Stimulated activated CD8-positive, alpha-beta memory T cell treated with anti-CD3 and anti-CD28 coated beads, Interleukin-15, amount 100 ng/mL, for 48 hours (primary cell): Measurements from ENCODE around the gene ATP5ME.
"Not testable (repeated sequence)": the region's sequence is repeated elsewhere in the genome, so short reads cannot be mapped to it uniquely, and the experiment has no call there.

ENCODE experiments used
- DNase-seq, 2 donors: peaks; one replicate each; pipeline ENCODE4 v3.0.0-alpha.2; 2020; ENCODE audit warnings: low read depth in 2 of 2

ATP5ME gene, protein sequence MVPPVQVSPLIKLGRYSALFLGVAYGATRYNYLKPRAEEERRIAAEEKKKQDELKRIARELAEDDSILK

DNA sequence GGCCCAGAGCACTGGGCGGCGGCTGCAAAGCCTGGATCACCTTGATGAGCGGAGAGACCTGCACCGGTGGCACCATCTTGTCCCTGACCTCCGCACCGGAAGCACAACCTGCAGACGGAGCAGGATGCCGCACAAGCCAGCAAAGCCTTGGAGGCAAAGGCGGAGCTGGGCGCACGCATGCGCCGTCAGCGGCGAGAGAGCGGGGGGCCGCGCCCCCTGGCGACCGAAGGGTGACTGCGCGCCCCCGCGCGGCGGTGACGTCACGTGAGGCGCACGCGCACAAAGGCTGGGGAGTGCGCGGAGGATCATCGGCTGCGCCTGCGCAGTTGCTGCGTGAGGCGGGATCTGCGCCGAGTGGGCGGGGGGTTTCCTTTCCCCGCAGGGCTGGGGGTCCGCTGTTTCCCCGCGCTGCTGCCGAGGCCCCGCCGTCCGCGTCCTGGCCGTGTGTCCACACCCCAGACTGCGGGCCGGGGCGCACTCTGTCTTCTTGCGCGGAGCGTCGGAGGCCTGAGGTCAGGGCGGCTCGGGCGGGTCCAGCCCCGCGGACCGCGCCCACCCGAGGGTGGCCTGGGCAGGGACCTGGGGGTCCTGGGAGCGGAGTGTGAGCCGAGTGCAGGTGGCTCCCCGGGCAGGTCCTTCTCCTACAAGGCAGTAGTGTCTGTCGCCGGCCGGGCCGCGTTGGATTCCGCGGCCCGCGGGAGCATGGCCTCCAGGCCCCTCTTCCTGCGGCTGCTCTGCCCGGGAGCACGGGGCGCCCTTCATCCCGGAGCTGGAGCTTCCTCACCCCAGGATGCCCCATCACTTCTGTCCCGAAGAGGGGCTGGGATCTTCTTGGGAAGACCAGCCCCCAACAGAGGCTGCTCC, at the start of gene ATP5ME, which contains the start of gene MYL5:
ATP5ME (minus strand) TSS at position 105 of the 864 bp plus-strand sequence; CDS start at position 76, 29 bp downstream.
MYL5 (plus strand) TSS at position 371 of the 864 bp plus-strand sequence. CDS start 3,485 bp downstream, outside the sequence.
- peak; percentile 94 to 95 for DNase-seq

DNA sequence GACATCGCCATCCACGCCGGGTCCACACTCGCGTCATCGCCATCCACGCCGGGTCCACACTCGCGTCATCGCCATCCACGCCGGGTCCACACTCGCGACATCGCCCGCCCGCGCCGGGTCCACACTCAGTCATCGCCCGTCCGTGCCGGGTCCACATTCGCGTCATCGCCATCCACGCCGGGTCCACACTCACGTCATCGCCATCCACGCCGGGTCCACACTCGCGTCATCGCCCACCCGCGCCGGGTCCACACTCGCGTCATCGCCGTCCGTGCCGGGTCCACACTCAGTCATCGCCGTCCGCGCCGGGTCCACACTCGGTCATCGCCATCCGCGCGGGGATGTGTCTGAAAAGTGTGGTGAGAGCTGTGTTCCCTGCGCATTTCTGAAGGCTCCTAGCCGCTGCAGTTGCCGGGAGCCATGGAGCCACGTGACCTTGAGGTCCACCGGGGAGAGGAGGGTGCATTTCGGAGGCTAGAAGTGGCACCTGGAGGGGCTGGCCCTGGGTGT, 48.8 kb upstream of the ATP5ME start:
- DNase-seq, result no peak

DNA sequence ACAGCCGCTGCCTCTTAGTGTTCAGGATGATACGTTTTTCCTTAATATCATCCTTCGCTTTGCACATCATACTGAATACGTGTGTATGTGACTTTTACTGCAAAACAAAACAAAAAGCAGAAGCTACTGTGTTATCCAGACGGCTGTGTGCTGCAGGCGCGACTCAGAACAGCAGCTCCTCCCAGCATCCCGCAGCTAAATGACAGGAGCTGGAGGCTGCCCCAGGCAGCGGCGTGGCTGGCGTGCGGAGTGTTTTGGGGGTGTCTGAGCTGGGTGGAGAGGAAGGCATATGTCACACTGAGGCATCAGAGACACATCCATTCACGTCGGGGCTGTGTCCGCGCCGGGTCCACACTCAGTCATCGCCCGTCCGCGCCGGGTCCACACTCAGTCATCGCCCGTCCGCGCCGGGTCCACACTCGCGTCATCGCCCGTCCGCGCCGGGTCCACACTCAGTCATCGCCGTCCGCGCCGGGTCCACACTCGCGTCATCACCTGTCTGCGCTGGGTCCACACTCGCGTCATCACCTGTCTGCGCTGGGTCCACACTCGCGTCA, 48.2 kb upstream of the ATP5ME start:
- DNase-seq, result no peak

DNA sequence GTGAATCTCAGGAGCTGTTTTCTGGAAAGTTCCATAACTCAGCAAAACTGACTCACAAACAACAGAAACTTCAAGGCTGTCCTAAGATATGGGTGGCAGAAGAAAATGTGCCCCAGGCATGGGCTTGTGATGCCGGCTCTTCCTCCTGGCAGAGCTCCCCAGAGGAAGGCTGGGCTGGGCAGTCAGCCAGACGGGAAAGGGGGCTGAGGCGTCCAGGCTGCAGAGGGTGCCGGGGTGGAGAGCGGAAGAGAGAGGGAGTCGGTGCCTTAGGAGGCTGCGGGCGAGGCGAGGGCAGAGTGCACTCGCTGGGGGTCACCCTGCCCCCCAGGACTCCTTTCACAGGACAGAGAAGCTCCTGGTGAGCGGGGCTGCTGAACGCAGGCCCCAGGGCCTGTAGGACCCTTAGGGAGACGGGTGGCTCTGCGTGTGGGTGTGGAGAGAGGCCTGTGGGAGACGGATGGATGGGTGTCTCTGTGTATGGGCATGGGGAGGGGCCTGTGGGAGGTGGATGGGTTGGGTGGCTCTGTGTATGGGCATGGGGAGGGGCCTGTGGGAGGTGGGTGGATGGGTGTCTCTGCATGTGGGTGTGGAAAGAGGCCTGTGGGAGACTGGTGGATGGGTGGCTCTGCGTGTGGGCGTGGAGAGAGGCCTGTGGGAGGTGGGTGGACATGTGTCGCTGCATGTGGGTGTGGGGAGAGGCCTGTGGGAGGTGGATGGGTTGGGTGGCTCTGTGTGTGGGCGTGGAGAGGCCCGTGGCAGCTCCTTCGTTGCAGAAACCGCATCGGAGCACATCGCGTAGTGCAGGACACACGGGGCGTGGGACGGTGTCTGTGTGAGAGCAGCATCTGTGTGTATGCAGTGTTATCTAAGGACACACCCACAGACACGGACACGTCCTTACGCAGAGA, 47.4 kb upstream of the ATP5ME start:
- DNase-seq, result no peak

DNA sequence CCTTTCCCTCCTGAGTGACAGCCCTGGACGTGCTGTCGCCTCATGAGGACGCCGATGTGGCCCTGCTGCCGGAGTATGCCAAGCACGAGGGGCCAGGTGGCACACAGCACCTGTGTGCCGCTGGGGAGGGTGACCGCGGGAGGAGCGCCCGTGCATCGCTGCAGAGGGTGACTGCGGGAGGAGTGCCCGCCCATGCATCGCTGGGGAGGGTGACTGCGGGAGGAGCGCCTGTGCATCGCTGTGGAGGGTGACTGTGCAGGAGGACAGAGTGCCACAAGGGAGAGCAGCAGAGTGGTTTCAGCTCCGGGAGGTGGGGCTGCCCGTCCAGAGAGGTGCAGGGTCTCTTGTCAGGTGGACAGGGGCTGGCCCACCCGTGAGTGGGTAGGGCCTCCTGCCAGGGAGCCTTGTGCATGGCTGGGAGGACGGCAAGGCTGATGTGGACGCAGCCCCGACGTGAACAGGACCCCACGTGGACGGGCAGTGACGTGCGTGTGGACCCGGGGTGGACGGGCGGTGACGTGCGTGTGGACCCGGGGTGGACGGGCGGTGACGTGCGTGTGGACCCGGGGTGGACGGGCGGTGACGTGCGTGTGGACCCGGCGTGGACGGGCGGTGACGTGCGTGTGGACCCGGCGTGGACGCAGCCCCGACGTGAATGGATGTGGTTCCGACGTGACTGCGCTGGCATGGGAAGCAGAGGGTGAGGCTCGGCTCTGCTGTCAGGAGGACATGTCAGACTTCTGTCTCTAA, 46.2 kb upstream of the ATP5ME start:
- DNase-seq, result no peak

DNA sequence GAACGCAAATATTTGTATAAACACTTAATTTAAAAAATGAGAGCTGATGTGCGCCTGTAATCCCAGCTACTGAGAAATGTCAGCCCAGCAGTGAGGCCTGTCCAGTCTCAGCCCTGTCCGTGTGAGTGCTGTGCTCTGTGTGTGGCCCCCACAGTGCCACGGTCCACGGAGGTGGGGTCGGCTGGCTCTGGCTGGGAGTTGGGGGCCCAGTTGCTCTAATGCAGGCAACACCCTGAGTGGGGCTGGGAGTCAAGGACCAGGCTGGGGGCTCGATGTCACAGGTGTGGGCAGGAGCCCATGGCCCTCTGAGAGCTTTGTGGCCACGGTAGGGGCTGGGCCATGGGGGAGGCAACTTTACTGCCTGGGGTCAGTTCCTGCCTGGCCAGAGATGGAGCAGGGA, 44.4 kb upstream of the ATP5ME start:
- DNase-seq, result no peak

DNA sequence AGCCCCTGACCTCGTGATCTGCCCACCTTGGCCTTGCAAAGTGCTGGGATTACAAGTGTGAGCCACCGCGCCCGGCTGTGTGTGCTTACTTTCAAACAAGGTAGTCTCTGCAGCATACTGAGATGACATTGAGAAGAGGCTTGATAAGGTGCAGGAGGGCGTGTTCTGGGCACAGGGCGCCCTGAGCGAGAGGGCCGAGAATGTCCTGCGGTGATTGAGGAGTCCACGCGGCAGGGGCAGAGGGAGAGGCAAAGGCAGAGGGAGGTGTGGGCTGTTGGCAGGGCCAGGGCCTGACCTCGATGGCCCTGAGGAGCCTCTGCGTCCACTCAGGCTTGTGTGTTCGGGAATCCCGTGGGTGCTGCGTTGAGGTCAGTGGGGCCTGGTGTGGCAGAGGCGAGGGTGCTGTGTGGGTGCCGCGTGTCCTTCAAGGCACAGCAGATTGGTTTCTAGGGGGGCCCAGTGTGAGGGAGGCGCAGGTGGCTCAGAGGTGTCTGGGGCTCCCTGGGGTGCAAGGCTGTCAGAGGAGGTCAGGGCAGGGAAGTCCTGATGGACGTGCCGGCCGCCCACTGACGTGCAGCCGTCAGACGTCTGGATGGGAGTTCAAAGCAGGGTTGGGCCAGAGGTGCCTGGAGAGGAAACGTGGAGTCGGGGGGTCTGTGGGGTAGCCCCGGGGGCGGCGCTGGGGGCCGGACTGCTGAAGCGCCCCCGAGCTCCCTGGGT, 43.7 kb upstream of the ATP5ME start:
- no peak for DNase-seq

DNA sequence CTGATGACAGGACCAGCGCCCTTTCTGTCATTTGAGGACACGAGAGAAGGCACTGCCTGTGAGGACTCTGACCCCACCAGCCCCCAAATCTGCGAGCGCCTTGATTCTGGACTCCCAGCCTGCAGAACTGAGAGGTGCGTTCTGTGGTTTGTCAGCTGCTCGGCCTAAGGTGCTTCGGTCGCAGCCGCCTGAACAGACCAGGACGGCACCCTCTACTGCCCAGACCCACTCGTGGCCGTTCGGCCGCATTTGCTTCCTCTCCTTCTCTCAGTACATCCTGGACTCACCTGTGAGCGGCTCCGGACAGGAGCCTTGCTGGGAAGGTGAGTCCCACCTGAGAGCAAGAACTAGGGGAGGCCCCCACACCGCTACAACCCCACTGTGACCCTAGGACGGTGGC, 40.0 kb upstream of the ATP5ME start:
- DNase-seq, result no peak

DNA sequence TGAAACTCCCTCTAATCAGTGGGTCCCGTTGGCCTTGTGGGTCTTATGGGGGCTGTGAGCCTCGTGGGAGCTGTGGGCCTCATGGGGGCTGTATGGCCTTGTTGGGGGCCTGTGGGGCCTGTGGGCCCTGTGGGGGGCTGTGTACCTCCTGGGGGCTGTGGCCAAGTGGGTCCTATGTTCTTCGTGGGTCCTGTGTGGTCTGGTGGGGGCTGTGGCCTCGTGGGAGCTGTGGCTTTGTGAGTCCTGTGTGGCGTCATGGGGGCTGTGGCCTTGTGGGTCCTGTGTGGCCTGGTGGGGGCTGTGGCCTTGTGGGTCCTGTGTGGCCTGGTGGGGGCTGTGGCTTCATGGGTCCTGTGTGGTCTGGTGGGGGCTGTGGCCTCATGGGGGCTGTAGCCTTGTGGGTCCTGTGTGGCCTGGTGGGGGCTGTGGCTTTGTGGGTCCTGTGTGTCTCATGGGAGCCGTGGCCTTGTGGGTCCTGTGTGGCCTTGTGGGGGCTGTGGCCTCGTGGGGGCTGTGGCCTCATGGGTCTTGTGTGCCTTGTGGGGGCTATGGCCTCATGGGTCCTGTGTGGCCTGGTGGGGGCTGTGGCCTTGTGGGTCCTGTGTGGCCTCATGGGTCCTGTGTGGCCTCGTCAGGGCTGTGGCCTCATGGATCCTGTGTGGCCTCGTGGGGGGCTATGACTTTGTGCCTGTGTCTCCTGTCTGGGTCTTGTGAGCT, 39.0 kb upstream of the ATP5ME start:
- no peak for DNase-seq

DNA sequence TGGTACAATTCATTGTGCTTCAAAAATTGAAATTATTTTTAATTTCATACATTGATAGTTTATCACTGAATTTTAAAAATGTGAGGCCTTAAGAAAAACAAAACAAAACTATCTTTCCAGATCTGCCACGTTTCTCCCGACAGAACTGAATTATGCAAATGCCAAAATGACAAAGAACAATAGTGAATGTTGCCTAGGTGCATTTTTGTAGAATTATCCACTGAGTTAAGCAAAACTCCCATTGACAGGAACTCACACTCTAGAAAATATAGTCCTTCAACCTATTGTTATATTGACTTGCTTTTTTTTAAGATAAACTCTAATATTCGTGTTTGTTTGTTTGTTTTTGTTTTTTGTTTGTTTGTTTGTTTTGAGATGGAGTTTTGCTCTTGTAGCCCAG, 38.0 kb upstream of the ATP5ME start:
- no peak for DNase-seq

DNA sequence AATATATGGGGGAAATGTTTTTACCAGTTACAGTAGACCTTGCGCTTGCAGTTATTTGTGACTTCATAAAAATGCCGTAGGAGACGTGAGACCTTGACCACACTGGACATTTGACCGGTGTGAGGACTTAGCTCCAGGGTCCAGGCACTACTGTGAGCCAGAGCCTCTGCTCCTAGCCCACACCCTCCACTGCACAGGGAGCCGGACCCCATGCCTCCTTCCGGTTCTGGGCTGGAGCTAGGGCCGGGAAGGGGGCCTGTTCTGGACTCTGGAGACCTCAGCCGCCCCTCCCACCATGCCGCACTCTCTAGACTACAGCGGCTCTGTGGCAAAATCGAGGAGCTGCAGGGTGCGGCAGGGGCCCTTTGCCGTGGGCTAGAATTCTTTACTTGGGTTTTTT, 36.8 kb upstream of the ATP5ME start:
- no peak for DNase-seq

DNA sequence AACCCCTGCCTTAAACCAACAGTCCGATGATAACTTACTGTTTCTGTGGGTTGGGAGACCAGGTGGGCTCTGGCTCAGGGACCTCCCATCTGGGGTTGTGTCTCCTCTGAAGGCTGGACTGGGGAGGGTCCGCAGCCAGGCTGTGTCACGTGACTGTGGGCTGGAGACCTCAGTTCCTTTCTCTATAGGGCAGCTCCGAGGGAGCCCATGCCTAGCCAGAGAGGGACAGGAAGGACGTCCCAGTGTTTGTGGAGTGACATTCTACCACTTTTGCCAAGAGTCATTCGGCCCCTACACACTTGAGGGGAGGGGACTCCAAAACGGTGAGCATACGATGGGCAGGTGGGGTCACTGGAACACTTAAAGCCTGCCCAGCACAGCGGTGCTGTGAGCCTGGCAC, 36.0 kb upstream of the ATP5ME start:
- DNase-seq, result no peak

DNA sequence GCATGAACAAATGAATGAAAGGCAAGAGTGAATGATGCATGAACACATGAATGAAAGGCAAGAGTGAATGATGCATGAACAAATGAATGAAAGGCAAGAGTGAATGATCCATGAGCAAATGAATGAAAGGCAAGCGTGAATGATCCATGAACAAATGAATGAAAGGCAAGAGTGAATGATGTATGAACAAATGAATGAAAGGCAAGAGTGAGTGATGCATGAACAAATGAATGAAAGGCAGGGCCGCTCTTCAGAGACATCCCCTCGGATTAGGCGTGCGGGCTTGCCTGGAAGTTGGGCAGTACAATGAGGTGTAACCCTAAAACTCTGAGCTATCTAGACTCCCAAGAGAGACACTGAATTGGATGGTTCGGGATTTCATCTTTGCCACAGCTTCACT, 35.3 kb upstream of the ATP5ME start:
- DNase-seq, result no peak

DNA sequence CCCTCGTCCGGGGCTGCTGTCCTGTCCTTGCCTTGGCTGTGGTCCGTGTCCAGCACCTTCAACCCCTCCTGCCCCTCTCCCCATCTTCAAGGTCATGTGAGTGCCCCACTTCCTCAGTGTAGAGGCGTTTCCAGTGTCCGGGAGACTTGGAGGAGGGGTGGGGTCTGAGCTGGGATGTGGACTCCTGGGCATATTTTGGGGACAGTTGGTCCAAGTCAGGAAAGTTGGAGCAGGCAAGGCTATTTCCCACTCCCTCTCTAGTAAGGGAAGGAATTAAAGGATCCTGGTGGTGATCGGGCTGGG, 34.5 kb upstream of the ATP5ME start:
- DNase-seq, result no peak

DNA sequence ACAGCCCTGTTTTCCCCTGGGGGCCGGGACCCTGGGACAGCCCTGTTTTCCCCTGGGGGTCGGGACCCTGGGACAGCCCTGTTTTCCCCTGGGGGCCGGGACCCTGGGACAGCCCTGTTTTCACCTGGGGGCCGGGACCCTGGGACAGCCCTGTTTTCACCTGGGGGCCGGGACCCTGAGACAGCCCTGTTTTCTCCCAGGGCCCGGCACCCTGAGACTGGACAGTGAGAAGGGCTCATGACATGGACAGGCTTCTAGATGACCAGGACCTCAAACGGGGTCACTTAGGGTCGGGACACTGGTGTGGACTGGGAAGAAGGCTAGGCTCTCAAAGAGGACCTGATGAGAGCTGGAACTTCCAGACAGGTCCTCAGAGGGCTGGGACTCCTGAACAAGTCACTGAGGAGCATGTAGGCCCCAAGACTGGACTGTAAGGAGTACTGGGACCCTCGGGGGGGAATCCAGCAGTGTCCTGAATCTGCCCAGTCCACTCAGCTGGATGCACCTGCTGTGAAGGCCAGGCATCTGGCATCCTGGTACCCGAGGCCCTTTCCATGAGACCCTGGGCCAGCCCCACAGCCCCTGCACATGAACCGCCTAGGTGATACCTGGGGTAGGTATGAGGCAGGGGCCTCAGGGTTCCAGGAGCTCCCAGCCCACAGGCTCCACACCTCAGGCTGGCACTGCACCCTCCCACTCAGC, 34.0 kb upstream of the ATP5ME start:
- DNase-seq, result no peak

DNA sequence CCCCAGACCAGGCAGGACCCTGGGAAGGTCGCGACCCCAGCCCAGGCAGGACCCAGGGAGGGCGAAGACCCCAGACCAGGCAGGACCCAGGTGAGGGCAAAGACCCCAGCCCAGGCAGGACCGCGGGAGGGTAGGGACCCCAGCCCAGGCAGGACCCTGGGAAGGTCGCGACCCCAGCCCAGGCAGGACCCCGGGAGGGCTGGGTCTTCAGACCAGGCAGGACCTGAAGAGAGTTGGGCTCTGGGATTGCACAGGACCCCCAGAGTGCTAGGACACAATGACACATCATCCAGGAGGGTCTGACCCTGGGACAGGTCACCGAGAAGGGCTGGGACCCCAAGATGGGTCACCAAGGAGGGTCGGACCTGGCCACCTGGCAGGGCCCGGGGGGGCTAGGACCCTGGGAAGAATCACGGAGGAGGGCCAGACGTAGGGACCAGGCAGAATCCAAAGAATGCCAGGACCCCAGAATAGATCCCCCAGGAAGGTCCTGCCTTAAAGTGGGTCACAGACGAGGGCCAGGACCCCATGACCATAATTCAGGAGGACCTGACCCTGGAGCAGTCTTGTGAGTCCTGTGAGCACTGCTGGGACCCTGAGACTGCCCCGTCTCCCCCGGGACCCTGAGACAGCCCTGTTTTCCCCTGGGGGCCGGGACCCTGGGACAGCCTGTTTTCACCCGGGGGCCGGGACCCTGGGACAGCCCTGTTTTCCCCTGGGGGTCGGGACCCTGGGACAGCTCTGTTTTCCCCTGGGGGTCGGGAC, 32.9 kb upstream of the ATP5ME start:
- no peak for DNase-seq

DNA sequence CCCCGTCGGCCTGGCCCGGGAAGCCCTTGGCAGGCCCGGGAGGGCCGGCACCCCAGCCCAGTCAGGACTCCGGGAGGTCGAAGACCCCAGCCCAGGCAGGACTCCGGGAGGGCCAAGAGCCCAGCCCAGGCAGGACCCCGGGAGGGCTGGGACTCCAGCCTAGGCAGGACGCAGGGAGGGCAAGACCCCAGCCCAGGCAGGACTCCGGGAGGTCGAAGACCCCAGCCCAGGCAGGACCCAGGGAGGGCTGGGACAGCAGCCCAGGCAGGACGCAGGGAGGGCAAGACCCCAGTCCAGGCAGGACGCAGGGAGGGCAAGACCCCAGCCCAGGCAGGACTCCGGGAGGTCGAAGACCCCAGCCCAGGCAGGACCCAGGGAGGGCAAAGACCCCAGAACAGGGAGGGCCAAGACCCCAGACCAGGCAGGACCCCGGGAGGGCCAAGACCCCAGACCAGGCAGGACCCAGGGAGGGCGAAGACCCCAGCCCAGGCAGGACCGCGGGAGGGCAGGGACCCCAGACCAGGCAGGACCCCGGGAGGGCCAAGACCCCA, 32.1 kb upstream of the ATP5ME start:
- DNase-seq, result not testable (repeated sequence)
